ENCODE data around the gene RNF214.

DNA sequence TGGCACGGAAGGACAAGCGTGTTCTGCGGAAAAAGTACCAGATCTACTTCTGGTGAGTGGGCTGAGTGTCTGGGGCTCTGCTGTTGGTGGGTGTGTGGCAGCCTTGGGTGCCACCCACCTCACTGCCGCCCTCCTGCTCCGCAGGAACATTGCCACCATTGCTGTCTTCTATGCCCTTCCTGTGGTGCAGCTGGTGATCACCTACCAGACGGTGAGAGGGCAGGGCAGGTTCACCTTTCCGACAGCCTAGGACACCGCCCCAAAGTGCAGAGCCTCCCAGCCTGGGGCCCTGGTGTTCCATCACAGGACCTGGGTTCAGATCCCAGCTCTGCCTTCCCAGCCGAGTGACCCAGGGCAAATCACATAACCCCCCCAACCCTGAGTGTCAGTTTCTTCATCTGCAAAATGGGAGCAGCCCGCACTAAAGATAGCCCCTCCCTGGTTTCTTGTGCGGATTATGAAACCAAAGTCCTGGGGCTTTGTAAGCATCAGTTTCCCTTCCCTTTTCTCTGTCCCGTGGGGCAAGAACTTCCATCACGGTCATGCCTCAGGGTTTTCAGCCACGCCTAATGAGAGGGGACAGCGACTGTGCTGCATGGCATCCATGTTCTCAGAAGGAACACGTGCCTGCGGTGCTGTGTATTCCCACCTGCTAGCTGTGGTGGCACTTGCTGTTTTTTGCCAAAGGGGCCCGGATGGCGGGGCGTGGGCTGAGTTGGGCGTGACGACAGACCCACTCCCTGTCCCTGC, 43.1 kb upstream of the RNF214 start:
- TF ChIP-seq, protein P1, sequence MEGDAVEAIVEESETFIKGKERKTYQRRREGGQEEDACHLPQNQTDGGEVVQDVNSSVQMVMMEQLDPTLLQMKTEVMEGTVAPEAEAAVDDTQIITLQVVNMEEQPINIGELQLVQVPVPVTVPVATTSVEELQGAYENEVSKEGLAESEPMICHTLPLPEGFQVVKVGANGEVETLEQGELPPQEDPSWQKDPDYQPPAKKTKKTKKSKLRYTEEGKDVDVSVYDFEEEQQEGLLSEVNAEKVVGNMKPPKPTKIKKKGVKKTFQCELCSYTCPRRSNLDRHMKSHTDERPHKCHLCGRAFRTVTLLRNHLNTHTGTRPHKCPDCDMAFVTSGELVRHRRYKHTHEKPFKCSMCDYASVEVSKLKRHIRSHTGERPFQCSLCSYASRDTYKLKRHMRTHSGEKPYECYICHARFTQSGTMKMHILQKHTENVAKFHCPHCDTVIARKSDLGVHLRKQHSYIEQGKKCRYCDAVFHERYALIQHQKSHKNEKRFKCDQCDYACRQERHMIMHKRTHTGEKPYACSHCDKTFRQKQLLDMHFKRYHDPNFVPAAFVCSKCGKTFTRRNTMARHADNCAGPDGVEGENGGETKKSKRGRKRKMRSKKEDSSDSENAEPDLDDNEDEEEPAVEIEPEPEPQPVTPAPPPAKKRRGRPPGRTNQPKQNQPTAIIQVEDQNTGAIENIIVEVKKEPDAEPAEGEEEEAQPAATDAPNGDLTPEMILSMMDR (IDR thresholded peaks at IDR 0.05) = no peak
- no peak for TF ChIP-seq POLR2A (IDR thresholded peaks at IDR 0.05)
